Kidney (tissue), 14 donors: ENCODE measurements around the gene SCMH1. TPM values are rescaled to one million over a fixed set of nuclear protein-coding genes. Genes with fewer than 3 reads are reported as not detected.

Experiments
- DNase-seq, 5 donors: peaks; one replicate each; pipeline ENCODE4 v3.0.0-alpha.2; 2013 to 2020
- FAIRE-seq: peaks from 2 replicates; lab custom pipeline; 2012; peaks lifted over from hg19 to GRCh38; lab: Jason Lieb, UNC
- H3K27ac ChIP-seq, 2 donors: one replicate each; pipeline ENCODE4 v1.7.0; 2013; ENCODE audit warnings: low read depth in 2 of 2, low read length in 2 of 2, inconsistent platforms in 1 of 2
- H3K27me3 ChIP-seq: one replicate; pipeline ENCODE4 v1.7.1; 2013; ENCODE audit warnings: low read length, inconsistent platforms; ENCODE audit not compliant: control insufficient read depth, insufficient read depth
- H3K36me3 ChIP-seq, 3 donors: one replicate each; pipeline versions ENCODE4 v1.7.0 to v1.7.1; 2013; ENCODE audit warnings: low read length in 3 of 3, control low read depth in 1 of 3, inconsistent platforms in 1 of 3; ENCODE audit not compliant: insufficient read depth in 3 of 3, control insufficient read depth in 2 of 3
- H3K4me1 ChIP-seq, 3 donors: one replicate each; pipeline versions ENCODE4 v1.7.0 to v1.7.1; 2013; ENCODE audit warnings: low read length in 3 of 3, inconsistent platforms in 1 of 3, low read depth in 1 of 3; ENCODE audit not compliant: control insufficient read depth in 2 of 3, insufficient read depth in 2 of 3
- H3K4me3 ChIP-seq, 3 donors: one replicate each; pipeline versions ENCODE4 v1.7.0 to v1.8.1; 2013; ENCODE audit warnings: low read length in 3 of 3, control low read depth in 1 of 3, inconsistent platforms in 1 of 3
- H3K9ac ChIP-seq, 3 donors: one replicate each; pipeline versions ENCODE4 v1.7.0 to v1.7.1; 2013; ENCODE audit warnings: low read length in 3 of 3, control low read depth in 1 of 3, inconsistent platforms in 1 of 3
- H3K9me3 ChIP-seq, 3 donors: one replicate each; pipeline versions ENCODE4 v1.7.0 to v1.7.1; 2013; ENCODE audit warnings: low read length in 3 of 3, control low read depth in 1 of 3, inconsistent platforms in 1 of 3; ENCODE audit not compliant: control insufficient read depth in 2 of 3, insufficient read depth in 1 of 3
- CTCF ChIP-seq: IDR thresholded peaks from 3 replicates; pipeline ENCODE4 v1.5.1; 2012; ENCODE audit warnings: mild to moderate bottlenecking, moderate library complexity, borderline replicate concordance; ENCODE audit not compliant: insufficient read depth; ENCODE audit errors: extremely low read depth
- intact Hi-C: fragments of 100-400 bp; cut with DNase I; formaldehyde crosslinking; loops from one replicate; pipeline ENCODE4 v1.11.1; 2022
- polyA plus RNA-seq: library from polyadenylated mRNA; stranded (reverse); fragments of 350-450 nt; fragmentation: Illumina TruSeq; extraction: RNeasy Lipid Tissue Mini Kit (QIAGEN cat#74804); gene quantifications from one replicate; pipeline ENCODE4 v1.2.3, GENCODE V29; 2014; ENCODE audit warnings: low read depth, low replicate concordance; ENCODE audit not compliant: insufficient read depth
- total RNA-seq: library from RNA; stranded (reverse); fragmentation: NEBNext Ultra II Directional; extraction: Animal tissue kit (Norgen Biotek cat#: 25700); gene quantifications from one replicate; pipeline ENCODE4 v1.2.1, GENCODE V29; 2021
- donor health status: control.
- donor health status: control.
- donor health status: control.
- donor health status: control.
- donor health status: control.
- donor health status: DM: yes; HTN: yes; CAD: no.
- donor health status: Normal renal cell carcinoma (clear cell type).

SCMH1 gene
- total and polyA plus RNA-seq, 2 donors from 2014 or later, result 26.4 to 58.3 TPM

- Histone ChIP-seq H3K27me3 (no peaks in the 10 kb centered on the region), H3K4me3 (no peak overlapping the region), H3K27ac (no peak overlapping the region), H3K4me1 (peaks cover 0 to 18% (median 16%) of the 10 kb centered on the region in 3 donors), H3K9me3 (no peaks in the 10 kb centered on the region), H3K9ac (no peak overlapping the region), H3K36me3 (no peaks in the 10 kb centered on the region)
- FAIRE-seq, result no peak
- DNase-seq, result no peak
- no peak for TF ChIP-seq CTCF
- intact Hi-C loops, result no loop called here
These were observed 3.7 kb downstream of the SCMH1 start for GRCh38 chr1:41238311-41238988.

- FAIRE-seq, result no peak
- no peak for TF ChIP-seq CTCF
- intact Hi-C loops, result no loop called here
These were observed 5.3 kb downstream of the SCMH1 start for GRCh38 chr1:41236781-41237180.

DNA sequence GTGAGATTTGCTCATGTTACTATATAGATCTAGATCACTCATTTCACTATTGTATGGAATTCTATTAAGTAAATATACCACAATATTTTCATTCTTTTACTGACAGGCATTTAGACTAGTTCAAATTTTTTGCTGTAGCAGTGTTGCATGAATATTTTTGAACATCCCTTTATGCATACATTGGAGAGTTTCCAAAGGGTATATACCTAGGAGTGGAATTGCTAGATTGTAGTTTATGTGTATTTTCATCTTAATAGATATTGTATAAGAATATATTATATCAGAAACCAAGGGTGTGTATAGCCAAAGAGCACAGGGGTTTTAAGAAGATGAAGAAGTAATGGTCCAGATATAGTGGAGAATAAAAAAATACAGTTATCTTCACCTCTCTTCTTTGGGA, 6.2 kb downstream of the SCMH1 start:
- H3K4me3 ChIP-seq, result no peak overlapping the region
- no peak overlapping the region for H3K9ac ChIP-seq
- no peak overlapping the region for H3K27ac ChIP-seq
- DNase-seq (no peak), FAIRE-seq (no peak)
- H3K36me3 ChIP-seq, result no peaks in the 10 kb centered on the region
- intact Hi-C loops, result no loop called here
- H3K27me3 ChIP-seq, result no peaks in the 10 kb centered on the region
- H3K9me3 ChIP-seq, result no peaks in the 10 kb centered on the region
- TF ChIP-seq CTCF, result no peak
- peaks cover 0 to 14% (median 11%) of the 10 kb centered on the region in 3 donors for H3K4me1 ChIP-seq

More at GRCh38 chr1:41236781-41237180, 5.3 kb downstream of the SCMH1 start:
- Histone ChIP-seq H3K9me3 (no peaks in the 10 kb centered on the region), H3K27ac (no peak overlapping the region), H3K36me3 (no peaks in the 10 kb centered on the region), H3K4me3 (no peak overlapping the region), H3K9ac (no peak overlapping the region), H3K4me1 (peaks cover 0 to 16% (median 12%) of the 10 kb centered on the region in 3 donors), H3K27me3 (no peaks in the 10 kb centered on the region)
- DNase-seq, result no peak
